Measurements from ENCODE around the gene GOLGA6L26.
"Not testable (repeated sequence)": the region's sequence is repeated elsewhere in the genome, so short reads cannot be mapped to it uniquely, and the experiment has no call there.

GRCh38 chr15:23303654-23304053 lies 30.3 kb downstream of the GOLGA6L26 start:
- TF ChIP-seq CTCF (IDR thresholded peaks at IDR 0.05 in 8 of 11, conservative IDR thresholded peaks at IDR 0.05 in 3 of 11); POLR2A (IDR thresholded peaks at IDR 0.05): not testable (repeated sequence)
- peak in 1 of 3 donors; percentile 46 for TF ChIP-seq POLR2AphosphoS5 (IDR thresholded peaks at IDR 0.05)
